ENCODE measurements around the gene ENTPD6.

The ENTPD6 gene

DNA sequence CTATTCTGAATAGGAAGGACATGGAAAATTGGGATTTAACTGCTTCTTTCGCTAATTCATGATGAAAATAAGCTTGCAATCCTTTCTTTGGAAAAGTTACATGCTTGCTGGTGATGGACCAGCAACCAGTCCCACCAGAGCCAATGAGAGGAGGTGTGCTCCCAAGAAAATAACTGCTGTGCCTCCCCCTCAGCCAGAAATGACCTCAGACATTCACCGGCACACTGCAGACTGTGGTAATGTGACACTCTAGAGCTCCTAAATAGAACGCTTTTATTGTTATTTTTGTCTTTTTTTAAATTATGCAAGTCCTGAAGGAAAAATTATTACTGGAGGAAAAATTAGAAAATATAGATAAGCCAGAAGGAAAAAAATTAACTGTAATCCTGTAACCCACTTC lies 55.0 kb downstream of the ENTPD6 start:
- FAIRE-seq (no peak), DNase-seq (ENCODE audit: insufficient read length, low spot score) (no peak)
- TF ChIP-seq, protein P1, sequence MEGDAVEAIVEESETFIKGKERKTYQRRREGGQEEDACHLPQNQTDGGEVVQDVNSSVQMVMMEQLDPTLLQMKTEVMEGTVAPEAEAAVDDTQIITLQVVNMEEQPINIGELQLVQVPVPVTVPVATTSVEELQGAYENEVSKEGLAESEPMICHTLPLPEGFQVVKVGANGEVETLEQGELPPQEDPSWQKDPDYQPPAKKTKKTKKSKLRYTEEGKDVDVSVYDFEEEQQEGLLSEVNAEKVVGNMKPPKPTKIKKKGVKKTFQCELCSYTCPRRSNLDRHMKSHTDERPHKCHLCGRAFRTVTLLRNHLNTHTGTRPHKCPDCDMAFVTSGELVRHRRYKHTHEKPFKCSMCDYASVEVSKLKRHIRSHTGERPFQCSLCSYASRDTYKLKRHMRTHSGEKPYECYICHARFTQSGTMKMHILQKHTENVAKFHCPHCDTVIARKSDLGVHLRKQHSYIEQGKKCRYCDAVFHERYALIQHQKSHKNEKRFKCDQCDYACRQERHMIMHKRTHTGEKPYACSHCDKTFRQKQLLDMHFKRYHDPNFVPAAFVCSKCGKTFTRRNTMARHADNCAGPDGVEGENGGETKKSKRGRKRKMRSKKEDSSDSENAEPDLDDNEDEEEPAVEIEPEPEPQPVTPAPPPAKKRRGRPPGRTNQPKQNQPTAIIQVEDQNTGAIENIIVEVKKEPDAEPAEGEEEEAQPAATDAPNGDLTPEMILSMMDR (IDR thresholded peaks at IDR 0.05; ENCODE audit: insufficient read depth, missing control alignments), result no peak

DNA sequence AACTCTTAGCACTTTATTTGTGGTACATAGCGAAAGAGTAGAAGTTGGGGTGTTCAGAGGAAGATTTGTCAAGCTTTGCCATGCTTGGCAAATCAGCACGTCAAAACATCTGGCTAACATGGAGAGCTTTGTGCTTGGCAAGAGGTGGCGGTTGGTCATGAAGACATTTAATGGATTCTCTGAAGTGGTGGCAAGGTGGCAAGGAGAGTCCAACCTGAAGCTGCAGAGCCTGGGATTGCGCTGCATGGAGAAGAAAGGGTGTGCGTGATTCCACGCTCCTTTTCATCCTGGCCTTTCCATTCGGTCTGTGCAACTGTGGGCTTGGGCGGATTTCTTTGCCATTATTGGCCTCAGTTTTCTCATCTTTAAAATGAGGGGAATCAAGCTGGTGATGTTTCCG lies 55.5 kb downstream of the ENTPD6 start:
- FAIRE-seq, result no peak
- TF ChIP-seq, protein P1 (IDR thresholded peaks at IDR 0.05; ENCODE audit: insufficient read depth, missing control alignments), result no peak
- no peak for DNase-seq (ENCODE audit: insufficient read length, low spot score)

DNA sequence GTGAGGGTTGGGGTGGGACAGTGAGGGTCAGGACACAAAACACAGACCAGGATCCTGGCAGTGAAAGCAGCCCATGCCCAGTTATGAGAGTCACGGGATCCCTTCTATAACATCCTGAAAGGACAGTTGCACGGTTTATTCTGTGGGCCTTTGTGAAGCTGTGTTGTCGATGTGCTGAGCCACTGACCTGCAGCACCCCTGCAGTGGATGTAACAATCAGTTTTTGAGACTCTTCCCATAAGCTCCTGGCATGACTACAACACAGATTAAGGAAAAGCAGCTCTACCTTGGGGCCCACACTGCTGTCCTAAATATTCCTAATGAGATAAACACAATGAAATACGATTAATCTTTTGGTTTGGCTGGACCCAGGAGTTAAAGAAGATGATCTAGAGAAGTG lies 56.0 kb downstream of the ENTPD6 start:
- FAIRE-seq, result no peak
- no peak for DNase-seq (ENCODE audit: insufficient read length, low spot score)
- TF ChIP-seq, protein P1 (IDR thresholded peaks at IDR 0.05; ENCODE audit: insufficient read depth, missing control alignments), result no peak

DNA sequence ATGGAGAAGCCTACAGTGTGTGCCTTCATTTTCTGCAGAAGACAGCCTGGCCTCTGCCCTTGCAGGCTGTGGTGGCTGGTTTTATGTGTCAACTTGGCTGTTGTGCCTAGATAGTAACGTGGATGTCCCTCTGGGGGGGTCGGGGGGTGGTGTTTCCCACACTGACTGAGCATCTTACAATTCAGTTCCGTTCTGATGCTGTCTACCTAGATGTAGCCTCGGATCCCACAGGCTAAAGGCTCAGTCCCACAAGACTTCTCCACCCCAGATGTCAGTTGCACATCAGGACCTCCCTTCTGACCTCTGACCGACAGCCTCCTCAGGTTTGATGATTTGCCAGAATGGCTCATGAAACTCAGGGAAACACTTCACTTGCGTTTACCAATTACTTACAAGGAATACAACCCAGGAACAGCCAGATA lies 56.7 kb downstream of the ENTPD6 start:
- FAIRE-seq, result no peak
- no peak for DNase-seq (ENCODE audit: insufficient read length, low spot score)
- TF ChIP-seq, protein P1 (IDR thresholded peaks at IDR 0.05; ENCODE audit: insufficient read depth, missing control alignments), result no peak

DNA sequence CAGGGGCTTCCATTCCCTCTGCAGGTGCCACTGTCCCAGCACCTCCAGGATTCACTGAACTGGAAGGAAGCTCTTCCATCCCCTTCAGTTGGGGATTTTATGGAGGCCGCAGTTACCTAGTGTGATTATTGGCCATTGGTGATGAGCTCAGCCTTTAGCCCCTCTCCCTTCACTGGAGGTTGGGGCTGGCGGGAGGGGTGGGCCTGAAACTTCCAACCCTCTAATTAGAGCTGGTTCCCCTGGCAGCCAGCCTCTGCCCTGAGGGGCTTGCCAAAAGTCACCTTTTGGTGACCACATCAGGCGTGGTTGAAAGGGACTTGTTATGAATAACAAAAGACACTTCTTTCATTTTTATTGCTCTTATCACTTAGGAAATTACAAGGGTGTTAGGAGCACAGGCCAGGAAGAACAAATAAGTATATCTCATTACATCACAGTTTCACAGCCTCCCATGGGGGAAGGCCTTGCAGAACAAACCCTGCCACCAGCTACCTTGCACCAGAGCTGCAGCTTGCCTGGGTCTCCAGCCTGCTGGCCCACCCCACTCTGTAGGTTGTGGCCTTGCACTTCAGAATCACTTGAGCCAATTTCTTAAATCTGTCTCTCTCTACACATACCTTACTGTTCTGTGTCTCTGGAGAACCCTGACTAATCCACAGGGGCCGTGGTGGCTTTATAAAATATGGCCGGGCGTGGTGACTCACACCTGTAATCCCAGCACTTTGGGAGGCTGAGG lies 57.3 kb downstream of the ENTPD6 start:
- DNase-seq (ENCODE audit: insufficient read length, low spot score) (no peak), FAIRE-seq (no peak)
- TF ChIP-seq, protein P1 (IDR thresholded peaks at IDR 0.05; ENCODE audit: insufficient read depth, missing control alignments), result no peak

DNA sequence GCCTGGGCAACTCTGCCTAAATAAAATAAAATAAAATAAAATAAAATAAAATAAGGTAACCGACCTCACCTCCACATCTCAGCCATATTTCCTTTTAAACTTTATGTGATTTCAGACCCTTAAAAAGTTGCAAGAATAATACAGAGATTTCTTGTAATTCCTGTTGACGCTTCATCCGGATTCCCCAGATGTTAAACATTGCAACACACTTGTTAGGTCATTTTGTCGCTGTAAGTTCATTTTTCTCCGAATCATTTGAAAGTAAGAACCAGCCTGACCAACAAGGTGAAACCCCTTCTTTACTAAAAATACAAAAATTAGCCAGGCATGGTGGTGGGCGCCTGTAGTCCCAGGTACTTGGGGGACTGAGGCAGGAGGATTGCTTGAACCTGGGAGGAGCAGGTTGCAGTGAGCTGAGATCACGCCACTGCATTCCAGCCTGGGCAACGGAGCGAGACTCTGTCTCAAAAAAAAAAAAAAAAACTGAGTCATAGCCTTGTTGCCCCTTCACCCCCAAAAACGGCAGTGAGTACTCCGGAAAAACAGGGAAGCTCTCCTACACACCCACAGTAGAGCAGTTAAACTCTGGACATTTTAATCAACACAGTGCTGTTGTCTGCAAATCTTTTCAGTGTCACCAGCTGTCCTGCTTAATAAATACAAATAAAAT lies 58.2 kb downstream of the ENTPD6 start:
- DNase-seq (ENCODE audit: insufficient read length, low spot score), result no peak
- FAIRE-seq, result no peak

More for the DNA sequence above, 58.2 kb downstream of the ENTPD6 start:
- TF ChIP-seq, protein P1 (IDR thresholded peaks at IDR 0.05; ENCODE audit: insufficient read depth, missing control alignments), result no peak
